ENCODE results near the gene NFIA. TPM values are rescaled to one million over a fixed set of nuclear protein-coding genes. Genes with fewer than 3 reads are reported as not detected.

NFIA gene
- total and polyA plus RNA-seq, 10 of the 15 experiments (the other 5 are each of a cell fraction or from before 2014, with no cell fraction given) = 0.10 to 0.16 TPM; not detected in 8

GRCh38 chr1:61318319-61319125, 236.2 kb downstream of the NFIA start (continued):
- TF ChIP-seq, protein P1, sequence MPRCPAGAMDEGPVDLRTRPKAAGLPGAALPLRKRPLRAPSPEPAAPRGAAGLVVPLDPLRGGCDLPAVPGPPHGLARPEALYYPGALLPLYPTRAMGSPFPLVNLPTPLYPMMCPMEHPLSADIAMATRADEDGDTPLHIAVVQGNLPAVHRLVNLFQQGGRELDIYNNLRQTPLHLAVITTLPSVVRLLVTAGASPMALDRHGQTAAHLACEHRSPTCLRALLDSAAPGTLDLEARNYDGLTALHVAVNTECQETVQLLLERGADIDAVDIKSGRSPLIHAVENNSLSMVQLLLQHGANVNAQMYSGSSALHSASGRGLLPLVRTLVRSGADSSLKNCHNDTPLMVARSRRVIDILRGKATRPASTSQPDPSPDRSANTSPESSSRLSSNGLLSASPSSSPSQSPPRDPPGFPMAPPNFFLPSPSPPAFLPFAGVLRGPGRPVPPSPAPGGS (IDR thresholded peaks at IDR 0.05; ENCODE audit: borderline replicate concordance, insufficient read depth, low read depth, low read length, poor library complexity, severe bottlenecking) = peak; percentile 68
- TF ChIP-seq GABPA (IDR thresholded peaks at IDR 0.05; ENCODE audit: low read depth) = peak; percentile 71
- no peak for TF ChIP-seq YBX1 (IDR thresholded peaks at IDR 0.05)
- 0 out of 2 replicates have a peak, but pooled peaks have one; percentile 35 for TF ChIP-seq ASH2L (IDR thresholded peaks at IDR 0.05; ENCODE audit: borderline replicate concordance, low read depth)
- peak; percentile 85; the same call in 1 of the 2 replicates for TF ChIP-seq PAX5 (IDR thresholded peaks at IDR 0.05; ENCODE audit: borderline replicate concordance, low read depth, low read length)
- TF ChIP-seq MLLT1 (IDR thresholded peaks at IDR 0.05) = no peak
- TF ChIP-seq ZBED1 (IDR thresholded peaks at IDR 0.05; ENCODE audit: borderline replicate concordance) = peak; percentile 95
- peak; percentile 85; the same call in 2 of the 3 replicates for TF ChIP-seq POU2F2 (IDR thresholded peaks at IDR 0.05; ENCODE audit: borderline replicate concordance, low read depth, low read length)
- TF ChIP-seq MTA2 (IDR thresholded peaks at IDR 0.05; ENCODE audit: low read depth) = peak; percentile 65; the same call in 1 of the 2 replicates
- peak; percentile 97 for TF ChIP-seq IRF4 (IDR thresholded peaks at IDR 0.05; ENCODE audit: low read depth, low read length)
- peak; percentile 99 for TF ChIP-seq JUNB (IDR thresholded peaks at IDR 0.05)
- TF ChIP-seq BCLAF1 (IDR thresholded peaks at IDR 0.05) = no peak
- no peak for TF ChIP-seq ZSCAN29 (IDR thresholded peaks at IDR 0.05)
- peak; percentile 98 for TF ChIP-seq RUNX3 (IDR thresholded peaks at IDR 0.05; ENCODE audit: low read length)

All from GM12878 (cell line).